H4 (cell line): Measurements from ENCODE around the gene MDN1. TPM values are rescaled to one million over a fixed set of nuclear protein-coding genes. Genes with fewer than 3 reads are reported as not detected.
"Not testable (repeated sequence)": the region's sequence is repeated elsewhere in the genome, so short reads cannot be mapped to it uniquely, and the experiment has no call there.

Experiments used
- DNase-seq: peaks from one replicate; pipeline ENCODE4 v3.0.0-alpha.2; 2015; ENCODE audit warnings: low spot score
- total RNA-seq: library from RNA; depleted of rRNA; stranded (reverse); fragments of >200 nt; shearing (Covaris generic); gene quantifications from 2 replicates; pipeline ENCODE4 v1.2.3, GENCODE V29; 2014

MDN1 gene
- total RNA-seq, 1 experiment from 2014 or later = 8.7 TPM

DNA sequence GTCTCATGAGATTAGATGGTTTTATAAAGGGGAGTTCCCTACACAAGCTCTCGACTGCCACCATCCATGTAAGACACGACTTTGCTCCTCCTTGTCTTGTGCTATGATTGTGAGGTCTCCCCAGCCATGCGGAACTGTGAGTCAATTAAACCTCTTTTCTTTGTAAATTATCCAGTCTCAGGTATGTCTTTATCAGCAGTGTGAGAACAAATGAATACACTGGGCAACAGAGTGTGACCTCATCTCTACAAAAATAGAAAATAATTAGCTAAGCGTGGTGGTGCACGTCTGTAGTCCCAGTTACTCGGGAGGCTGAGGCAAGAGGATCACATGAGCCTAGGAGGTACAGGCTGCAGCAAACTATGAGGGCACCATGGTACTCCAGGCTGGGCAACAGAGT is 51.3 kb downstream of the MDN1 start:
- no peak for DNase-seq

DNA sequence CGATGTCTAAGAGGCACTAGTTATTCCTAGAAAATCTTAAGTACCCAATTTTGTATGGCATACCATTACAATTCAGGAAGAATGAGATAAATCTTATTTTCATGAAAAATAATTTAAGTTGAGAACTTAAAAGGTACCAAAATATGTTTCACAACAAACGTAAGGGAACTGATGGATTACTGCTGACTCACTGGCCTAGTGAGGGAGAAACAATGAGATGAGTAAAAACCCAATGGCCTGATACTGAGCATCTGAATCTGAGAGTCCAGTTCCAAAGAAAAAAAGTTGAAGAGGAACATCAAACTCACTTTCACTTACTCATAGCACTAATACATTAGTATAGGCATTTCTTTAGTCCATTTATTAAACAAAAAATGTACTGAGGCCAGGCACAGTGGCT is 56.0 kb downstream of the MDN1 start:
- DNase-seq = no peak

DNA sequence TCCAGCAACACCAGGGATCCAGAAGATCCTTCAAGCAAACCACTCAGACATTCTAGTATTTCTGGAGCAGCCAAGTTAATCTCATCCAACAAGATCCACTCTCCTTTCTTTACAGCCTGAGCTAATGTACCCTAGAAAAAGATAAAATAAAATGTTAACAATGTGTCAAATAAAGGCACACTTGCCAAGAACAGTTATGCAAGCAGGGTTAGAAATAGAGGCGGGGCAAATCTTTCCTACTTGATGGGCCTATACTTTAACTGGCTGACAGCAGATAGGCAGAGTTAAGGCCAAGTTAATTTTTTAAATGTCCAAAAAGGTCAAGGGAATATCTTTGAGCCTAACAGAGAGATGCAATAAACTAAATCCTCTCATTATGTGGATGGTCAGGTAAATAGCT is 60.8 kb downstream of the MDN1 start:
- no peak for DNase-seq

DNA sequence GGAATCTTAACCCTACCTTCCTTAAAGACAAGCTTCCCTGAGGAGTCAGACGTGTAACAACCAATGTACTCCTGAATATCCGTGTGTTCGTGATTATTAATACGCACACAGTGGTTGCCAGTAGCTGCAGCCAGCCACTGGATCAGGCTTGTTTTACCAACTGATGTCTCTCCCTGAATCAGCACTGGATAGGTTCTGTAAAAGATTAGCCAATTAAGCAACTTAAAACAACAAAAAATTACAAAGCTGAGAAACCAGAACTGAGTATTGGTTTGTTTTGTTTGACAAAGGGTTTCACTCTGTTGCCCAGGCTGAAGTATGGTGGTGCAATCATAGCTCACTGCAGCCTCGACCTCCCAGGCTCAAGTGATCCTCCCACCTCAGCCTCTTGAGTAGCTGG is 69.3 kb downstream of the MDN1 start:
- DNase-seq = no peak

DNA sequence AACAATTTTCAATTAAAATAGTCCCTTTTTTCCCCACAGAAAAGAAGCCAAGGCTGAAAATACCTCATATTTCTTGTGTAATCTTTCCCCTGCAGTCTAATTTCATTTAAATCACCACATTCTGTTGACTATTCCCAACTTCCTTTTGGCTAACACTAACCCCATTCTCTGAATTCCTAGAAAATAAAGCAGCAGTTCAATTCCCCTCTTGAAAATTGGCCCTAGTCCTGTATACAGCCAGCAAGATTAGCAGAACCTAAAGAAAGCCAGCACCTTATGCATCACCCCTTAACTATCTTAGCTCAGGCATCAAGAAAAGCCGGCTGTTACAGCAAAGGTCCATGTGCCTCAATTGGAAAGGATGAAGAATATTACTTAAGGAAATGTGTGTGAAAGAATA is 69.7 kb downstream of the MDN1 start:
- no peak for DNase-seq

- no peak for DNase-seq
Measured at GRCh38 chr6:89745716-89746115, 73.9 kb downstream of the MDN1 start.

- no peak for DNase-seq
Measured at GRCh38 chr6:89745096-89745495, 74.5 kb downstream of the MDN1 start.

DNA sequence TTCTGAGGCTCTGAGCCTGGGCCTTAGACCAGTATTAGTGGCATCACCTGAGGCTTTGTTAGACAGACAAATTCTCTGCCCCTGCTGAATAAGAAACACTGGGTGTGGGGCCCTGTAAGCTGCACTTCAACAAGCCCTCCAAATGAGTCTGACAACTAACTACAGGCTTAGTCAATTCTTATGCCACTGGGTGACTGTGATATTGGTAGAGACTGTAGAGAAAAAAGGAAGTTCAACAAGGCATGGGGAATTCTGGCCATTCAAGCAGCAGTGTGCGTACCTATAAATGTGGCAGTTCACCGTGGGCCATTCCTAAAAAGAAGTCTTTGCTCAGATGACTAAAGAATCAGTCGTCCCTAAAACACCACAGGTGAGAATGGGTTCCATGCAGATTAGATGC is 82.7 kb downstream of the MDN1 start:
- DNase-seq = no peak

- DNase-seq = no peak
Measured at GRCh38 chr6:89734526-89734925, 85.1 kb downstream of the MDN1 start.

DNA sequence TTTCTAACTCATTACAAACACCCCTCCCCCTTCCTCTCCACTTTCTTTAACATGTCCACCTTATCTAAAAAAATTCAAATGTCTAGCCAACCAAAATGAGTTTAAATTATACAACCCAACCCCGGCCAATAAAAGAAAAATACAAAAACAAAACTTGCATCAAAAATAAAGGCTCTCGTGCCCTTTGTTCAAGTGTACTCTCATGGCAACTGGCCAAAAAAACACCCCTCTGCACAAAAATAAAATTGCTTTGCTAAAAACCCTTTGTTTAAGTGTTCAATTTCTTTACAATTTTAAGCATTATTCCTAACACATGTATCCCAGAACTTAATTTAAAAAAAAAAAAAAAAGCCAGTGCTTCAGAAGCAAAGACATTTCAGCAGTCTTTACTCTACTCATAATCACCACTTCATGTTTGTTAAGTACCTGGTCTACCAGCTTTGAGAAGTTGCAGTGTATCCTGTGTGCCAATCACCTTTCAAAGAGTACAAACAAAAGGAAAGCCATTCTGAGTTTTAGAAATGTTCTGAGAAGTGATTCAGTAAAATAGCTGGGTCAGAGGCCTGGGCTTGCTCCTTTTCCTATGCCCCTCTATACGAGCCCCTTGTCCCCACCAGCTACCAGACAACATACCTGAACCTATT is 87.5 kb downstream of the MDN1 start:
- DNase-seq = no peak

- not testable (repeated sequence) for DNase-seq
Measured at GRCh38 chr6:89731262-89731661, 88.3 kb downstream of the MDN1 start.

DNA sequence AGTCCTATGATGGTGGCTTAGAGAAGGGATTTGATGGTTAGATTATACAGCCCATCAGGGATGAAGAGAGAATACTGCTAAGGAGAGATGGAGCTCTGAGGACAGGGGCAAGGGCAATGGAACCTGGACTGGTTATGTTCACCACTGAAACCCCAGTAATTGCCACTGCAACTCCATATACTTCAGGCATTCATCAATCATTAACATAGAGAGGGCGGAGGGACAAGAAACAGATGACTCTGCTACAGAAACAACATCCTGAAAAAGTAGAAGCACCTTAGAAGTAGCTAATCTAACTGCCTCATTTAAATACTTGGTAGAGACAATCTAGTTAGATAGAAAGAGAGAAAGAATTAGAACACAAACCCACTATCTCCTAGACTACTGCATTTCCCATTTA is 89.8 kb downstream of the MDN1 start:
- no peak for DNase-seq

GRCh38 chr6:89727501-89727900 is 92.1 kb downstream of the MDN1 start:
- no peak for DNase-seq

DNA sequence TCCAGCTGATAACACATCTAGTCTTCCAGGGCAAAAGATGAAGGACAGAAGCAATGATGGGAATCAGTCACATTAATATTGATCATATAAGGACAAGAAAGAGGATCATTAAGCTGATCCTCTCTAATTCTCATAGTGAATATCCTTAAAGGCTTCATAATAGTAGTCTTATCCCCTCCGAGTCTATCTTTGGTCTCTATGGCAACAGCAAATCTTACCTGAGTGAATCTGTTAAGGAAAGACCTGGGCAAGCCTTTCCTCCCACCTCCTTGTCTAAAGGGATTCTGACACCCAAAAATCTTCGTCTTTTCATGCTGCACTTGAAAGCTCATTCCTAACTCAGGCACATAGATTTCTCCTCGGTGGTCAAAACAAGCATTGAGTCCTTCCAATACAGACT is 94.6 kb downstream of the MDN1 start:
- DNase-seq = no peak

DNA sequence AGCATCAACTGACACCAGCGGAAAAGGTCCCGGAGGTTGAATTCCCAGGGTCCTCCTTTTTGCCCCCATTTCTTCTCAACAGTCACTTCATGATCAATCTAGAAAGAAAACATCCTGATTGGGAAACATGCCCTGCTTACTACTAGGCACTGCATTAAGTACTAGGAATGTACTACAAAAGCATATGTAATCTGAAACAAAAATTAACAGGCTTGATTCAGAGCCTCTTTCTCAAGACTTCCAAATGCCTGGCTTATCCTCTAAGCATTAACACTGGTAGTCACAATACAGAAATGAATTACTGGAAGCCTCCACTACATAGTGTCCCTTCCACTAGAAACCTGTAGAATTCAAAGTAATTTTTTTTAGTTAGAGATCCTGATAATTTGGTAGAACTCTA is 96.5 kb downstream of the MDN1 start:
- no peak for DNase-seq

GRCh38 chr6:89716532-89716931 is 103.1 kb downstream of the MDN1 start:
- no peak for DNase-seq

DNA sequence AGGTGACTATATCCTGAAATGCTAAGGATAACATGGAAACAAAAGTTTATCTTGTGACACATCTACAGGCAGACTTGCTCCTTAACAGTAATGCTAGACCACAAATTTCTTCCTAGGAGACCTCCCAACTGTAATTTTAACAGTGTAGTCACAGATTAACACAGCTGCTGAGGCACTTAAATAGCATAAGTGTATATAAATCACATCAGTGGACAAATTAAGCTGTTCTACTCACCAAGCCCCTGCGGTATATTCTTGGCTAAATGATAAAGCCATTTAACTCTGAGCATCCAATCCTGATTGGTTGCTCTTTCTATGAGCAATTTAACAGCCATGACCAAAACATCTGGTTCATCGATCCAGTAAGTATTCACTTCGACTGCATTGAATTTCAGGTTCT is 107.8 kb downstream of the MDN1 start:
- no peak for DNase-seq

DNA sequence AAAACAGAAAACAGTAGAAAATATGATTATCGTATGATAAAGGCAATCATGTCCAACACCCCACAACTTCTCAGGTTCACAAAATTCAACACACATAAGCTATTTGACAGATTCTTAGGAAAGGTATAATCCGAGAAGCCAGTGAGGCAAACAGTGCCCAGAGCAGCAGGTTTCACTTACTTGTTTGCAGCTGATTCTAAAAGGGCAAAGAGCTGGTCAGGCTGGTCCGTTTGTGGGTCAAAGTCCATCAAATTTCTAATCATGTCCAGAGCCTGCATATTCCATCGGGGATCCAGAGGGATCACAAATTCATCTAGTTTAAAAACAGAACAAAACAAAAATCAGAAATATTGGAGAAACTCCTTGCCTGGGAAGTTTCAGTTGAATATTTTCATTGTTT is 111.3 kb downstream of the MDN1 start:
- no peak for DNase-seq

- DNase-seq = no peak
Measured at GRCh38 chr6:89707766-89708165, 111.8 kb downstream of the MDN1 start.

GRCh38 chr6:89706121-89706520 is 113.5 kb downstream of the MDN1 start:
- no peak for DNase-seq

DNA sequence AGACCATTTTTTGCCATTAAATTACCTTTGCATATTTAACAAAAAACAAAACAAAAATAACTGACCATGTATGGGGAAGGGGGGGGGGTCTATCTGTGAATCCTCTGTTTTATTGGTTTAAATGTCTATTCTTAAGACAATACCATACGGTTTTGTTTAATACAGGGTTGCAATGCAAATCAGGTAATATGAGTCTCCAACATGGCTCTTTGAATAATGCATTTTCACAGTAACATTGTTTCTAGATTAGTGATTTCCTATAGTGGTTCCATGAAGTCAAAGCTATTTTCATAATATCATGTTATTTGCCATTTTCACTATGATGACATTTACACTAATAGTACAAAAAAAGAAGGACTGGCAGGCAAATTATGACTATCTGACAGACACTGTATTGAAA is 116.3 kb downstream of the MDN1 start:
- no peak for DNase-seq

- DNase-seq = no peak
Measured at GRCh38 chr6:89702349-89702748, 117.2 kb downstream of the MDN1 start.

- DNase-seq = no peak
Measured at GRCh38 chr6:89695667-89696066, 123.9 kb downstream of the MDN1 start.

DNA sequence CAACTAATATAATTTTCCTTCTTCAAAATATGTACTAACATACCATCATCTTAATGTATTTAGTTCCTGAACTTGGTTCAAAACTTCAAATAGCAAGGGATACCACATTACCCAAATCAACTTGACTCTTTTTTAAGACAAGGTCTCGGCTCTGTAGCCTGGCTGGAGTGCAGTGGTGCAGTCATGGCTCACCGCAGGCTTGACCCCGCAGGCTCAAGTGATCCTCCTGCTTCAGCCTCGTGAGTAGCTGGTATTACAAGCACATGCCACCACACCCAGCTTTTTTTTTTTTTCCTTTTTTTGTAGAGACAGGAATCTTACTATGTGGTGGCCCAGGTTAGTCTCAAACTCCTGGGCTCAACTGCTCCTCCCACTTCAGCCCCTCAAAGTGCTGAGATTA is 125.2 kb downstream of the MDN1 start:
- no peak for DNase-seq

DNA sequence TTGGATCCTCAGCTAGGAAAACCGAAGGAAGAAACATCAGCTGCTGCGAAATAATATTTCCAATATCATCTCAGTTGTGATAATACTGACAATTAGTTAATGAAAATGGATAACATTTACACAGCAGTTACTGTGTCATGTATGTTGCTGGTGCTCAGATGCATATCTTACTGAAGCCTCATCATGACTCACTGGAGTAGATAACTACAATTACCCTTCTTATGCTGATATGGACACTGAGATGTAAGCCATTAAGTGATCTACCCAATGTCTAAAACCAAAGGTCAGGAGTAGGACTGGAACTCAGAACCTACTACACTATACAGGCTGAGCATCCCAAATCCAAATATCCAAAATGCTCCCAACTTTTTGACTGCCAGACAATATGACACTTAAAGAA is 126.4 kb downstream of the MDN1 start:
- DNase-seq = no peak
